Right renal pelvis (tissue), 4 donors: ENCODE measurements around the gene NHEJ1. TPM values are rescaled to one million over a fixed set of nuclear protein-coding genes. Genes with fewer than 3 reads are reported as not detected.

Source experiments
- DNase-seq, 4 donors: peaks; one replicate each; pipeline ENCODE4 v3.0.0-alpha.2; 2013; ENCODE audit warnings: low read depth in 4 of 4, low spot score in 3 of 4, missing footprints in 1 of 4
- polyA plus RNA-seq, 4 donors: library from polyadenylated mRNA; unstranded; fragments of 120-200 nt; gene quantifications; one replicate each; pipeline ENCODE4 v1.2.1, GENCODE V29; 2013; ENCODE audit not compliant: insufficient read length in 4 of 4

Gene NHEJ1
- polyA plus RNA-seq, 4 donors: 18.8 to 21.3 (median 20.1) TPM

- DNase-seq: no peak
Measured at GRCh38 chr2:219183151-219183772, 22.6 kb upstream of the NHEJ1 start.

GRCh38 chr2:219182331-219183150 lies 21.9 kb upstream of the NHEJ1 start:
- no peak for DNase-seq

- DNase-seq: no peak
Measured at GRCh38 chr2:219181531-219181930, 20.9 kb upstream of the NHEJ1 start.

GRCh38 chr2:219180961-219181360 lies 20.3 kb upstream of the NHEJ1 start:
- no peak for DNase-seq

GRCh38 chr2:219179601-219180465 lies 19.2 kb upstream of the NHEJ1 start:
- DNase-seq: no peak

- DNase-seq: peak in 1 of 4 donors; percentile 14
Measured at GRCh38 chr2:219178377-219179175, 18.0 kb upstream of the NHEJ1 start.

GRCh38 chr2:219177552-219178376 lies 17.1 kb upstream of the NHEJ1 start, which contains the start of gene RETREG2:
TSS of gene RETREG2 (plus strand) at chr2:219178275. CDS start at chr2:219178353, 78 bp downstream.
- peak; percentile 66 to 86 (median 76) for DNase-seq

- DNase-seq: peak; percentile 59 to 75 (median 67)
Measured at GRCh38 chr2:219176818-219177551, 16.4 kb upstream of the NHEJ1 start, which contains the start of gene CNPPD1. TSS of gene CNPPD1 (minus strand) at chr2:219176925. CDS start at chr2:219176828, 97 bp downstream.

- peak in 3 of 4 donors; percentile 10 to 33 (median 12) for DNase-seq
Measured at GRCh38 chr2:219175928-219176817, 15.6 kb upstream of the NHEJ1 start.

- DNase-seq: no peak
Measured at GRCh38 chr2:219175486-219175885, 14.9 kb upstream of the NHEJ1 start.

GRCh38 chr2:219174801-219175200 lies 14.2 kb upstream of the NHEJ1 start:
- no peak for DNase-seq

GRCh38 chr2:219174146-219174545 lies 13.5 kb upstream of the NHEJ1 start:
- no peak for DNase-seq

- DNase-seq: no peak
Measured at GRCh38 chr2:219173176-219173575, 12.6 kb upstream of the NHEJ1 start.

- no peak for DNase-seq
Measured at GRCh38 chr2:219172231-219173154, 11.9 kb upstream of the NHEJ1 start.

- DNase-seq: peak in 3 of 4 donors; percentile 10 to 27 (median 24)
Measured at GRCh38 chr2:219171231-219171651, 10.6 kb upstream of the NHEJ1 start.

- no peak for DNase-seq
Measured at GRCh38 chr2:219169930-219170654, 9.5 kb upstream of the NHEJ1 start, which contains the start of gene SLC23A3. TSS of gene SLC23A3 (minus strand) at chr2:219170029. CDS start at chr2:219169984, 45 bp downstream.
